ENCODE measurements around the gene LIN54.
"Not testable (repeated sequence)": the region's sequence is repeated elsewhere in the genome, so short reads cannot be mapped to it uniquely, and the experiment has no call there.

GRCh38 chr4:83003044-83003791, 7.4 kb downstream of the LIN54 start:
- not testable (repeated sequence) for TF ChIP-seq FOXM1 (IDR thresholded peaks at IDR 0.05; ENCODE audit: borderline replicate concordance, low read depth); YY1 (IDR thresholded peaks at IDR 0.05; ENCODE audit: low read depth)
- TF ChIP-seq, protein P1, sequence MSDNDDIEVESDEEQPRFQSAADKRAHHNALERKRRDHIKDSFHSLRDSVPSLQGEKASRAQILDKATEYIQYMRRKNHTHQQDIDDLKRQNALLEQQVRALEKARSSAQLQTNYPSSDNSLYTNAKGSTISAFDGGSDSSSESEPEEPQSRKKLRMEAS (IDR thresholded peaks at IDR 0.05) = not testable (repeated sequence)

Measured in Ishikawa (cell line).